ENCODE measurements around the gene MYRF.

The MYRF gene

DNA sequence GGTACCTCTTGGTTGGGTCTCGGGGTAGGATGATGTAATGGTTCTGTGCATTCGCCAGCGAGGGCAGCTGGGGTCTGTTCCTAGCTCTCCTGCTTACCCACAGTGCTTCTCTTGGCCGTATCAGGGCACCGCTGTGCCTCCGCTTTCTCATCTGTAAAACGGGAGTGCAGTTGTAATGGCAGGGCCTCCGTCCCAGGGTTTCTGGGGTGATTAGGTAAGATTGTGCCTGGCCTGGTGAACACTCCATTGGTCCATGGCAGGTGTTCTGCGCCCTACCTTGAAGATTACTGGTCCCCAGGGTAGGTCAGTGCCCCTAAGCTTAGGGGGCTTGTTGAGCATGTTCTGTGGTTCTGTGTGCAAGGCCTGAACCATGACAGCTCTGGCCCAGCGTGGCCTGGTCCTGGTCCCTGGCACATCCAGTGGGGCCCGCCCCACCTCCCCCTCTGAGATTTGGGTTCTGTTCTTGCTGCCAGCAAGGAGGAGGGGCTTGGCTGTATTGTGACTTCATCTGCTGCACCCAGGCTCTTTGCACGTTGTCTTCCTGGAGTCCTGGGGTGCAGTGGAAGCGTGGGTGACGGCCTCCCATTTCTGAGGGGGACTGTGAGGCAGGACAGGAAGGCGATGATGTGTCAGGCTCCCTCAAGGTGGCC is 4.9 kb downstream of the MYRF start:
- Mint-ChIP-seq H3K4me3 (peak overlapping the region in 1 of 2 donors; percentile 11), H3K9me3 (no peaks in the 10 kb centered on the region), H3K27ac (peak overlapping the region; percentile 17 to 21), H3K4me1 (peaks cover 42% of the 10 kb centered on the region), H3K27me3 (peaks cover 16% of the 10 kb centered on the region)
- ATAC-seq, result no peak
- no peak for DNase-seq

- Mint-ChIP-seq H3K4me1 (peaks cover 17% of the 10 kb centered on the region), H3K9me3 (no peaks in the 10 kb centered on the region), H3K27me3 (no peaks in the 10 kb centered on the region), H3K4me3 (no peak overlapping the region), H3K27ac (no peak overlapping the region)
- ATAC-seq, result no peak
- DNase-seq, result no peak
Observed at GRCh38 chr11:61760946-61761345, 8.5 kb downstream of the MYRF start.

DNA sequence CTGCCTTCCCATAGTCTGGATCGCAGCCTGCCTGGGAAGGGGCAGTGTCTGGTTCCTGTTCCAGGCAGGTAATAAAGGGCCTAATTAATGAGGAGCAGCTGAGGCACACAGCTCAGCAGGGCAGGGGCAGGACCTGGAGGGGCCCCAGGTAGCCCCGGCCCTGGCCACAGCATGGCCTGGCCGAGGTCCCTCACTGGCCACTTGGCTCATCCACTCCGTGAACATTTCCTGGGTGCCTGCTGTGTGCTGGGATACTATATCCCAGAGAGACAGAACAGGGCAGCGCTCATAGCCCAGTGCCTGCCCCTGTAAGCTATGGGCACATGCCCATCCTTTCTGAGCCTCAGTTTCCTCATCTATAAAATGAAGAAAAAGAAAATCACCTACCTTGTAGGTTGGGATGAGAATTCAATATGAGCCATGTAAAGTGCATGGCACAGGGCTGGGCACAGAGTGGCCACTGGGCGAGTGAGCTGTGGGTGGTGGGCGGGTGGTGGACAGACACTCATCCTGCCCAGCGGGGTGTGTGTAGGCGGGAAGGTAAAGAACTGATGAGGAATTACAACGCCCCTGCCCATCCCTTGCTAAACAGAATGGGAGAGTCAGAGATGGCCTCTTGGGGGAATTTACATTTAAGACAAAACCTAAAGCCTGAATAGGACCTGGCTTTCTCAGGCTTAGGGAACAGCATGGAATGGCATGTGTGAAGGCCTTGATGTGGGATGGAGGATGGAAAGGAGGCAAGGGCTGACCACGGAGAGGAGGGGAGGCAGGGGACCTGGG is 9.2 kb downstream of the MYRF start:
- no peaks in the 10 kb centered on the region for H3K9me3 Mint-ChIP-seq
- peaks cover 11% of the 10 kb centered on the region for H3K4me1 Mint-ChIP-seq
- no peak for DNase-seq
- no peak overlapping the region for H3K4me3 Mint-ChIP-seq
- no peak for ATAC-seq
- peak overlapping the region in 1 of 2 donors; percentile 40 for H3K27ac Mint-ChIP-seq
- no peaks in the 10 kb centered on the region for H3K27me3 Mint-ChIP-seq

GRCh38 chr11:61762223-61762615 is 9.8 kb downstream of the MYRF start:
- Mint-ChIP-seq H3K27ac (no peak overlapping the region), H3K27me3 (no peaks in the 10 kb centered on the region), H3K4me3 (no peak overlapping the region), H3K9me3 (no peaks in the 10 kb centered on the region), H3K4me1 (peaks cover 5% of the 10 kb centered on the region)
- ATAC-seq (no peak), DNase-seq (no peak)

GRCh38 chr11:61762798-61763197 is 10.4 kb downstream of the MYRF start:
- Mint-ChIP-seq H3K27ac (no peak overlapping the region), H3K27me3 (no peaks in the 10 kb centered on the region), H3K4me1 (no peaks in the 10 kb centered on the region), H3K4me3 (no peak overlapping the region), H3K9me3 (no peaks in the 10 kb centered on the region)
- DNase-seq (no peak), ATAC-seq (no peak)

DNA sequence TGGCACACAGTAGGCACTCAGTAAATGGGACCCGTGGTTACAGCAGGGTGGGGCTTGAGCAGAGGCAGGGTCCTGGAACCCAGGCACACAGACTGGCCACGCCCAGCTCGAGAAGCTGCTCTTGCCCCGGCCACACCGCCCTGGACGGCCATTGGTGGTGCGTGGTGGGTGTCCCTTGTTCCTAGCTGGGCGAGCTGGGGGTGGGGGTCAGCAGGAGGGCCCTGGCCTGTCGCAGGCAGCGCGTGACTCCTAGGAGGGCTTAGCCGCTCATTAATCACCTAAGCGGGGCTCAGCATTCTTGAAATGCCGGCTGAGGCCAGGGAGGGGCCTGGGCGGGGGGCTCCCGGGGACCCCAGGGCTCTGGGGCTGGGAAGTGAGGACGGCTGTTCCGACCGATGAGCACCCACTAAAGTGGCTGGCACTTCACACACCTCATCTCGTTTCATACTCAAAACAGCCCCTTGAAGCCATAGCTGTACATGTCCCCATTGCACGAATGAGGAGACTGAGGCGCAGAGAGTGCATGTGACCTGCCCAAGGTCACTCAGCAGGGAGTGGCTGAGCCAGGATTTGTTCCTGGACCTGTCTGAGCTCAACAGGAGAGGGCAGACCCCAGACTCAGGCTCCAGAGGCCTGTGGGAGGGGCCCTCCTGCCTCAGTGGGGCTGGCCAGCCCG is 11.6 kb downstream of the MYRF start:
- H3K27ac Mint-ChIP-seq, result no peak overlapping the region
- ATAC-seq (no peak), DNase-seq (no peak)
- H3K4me1 Mint-ChIP-seq, result peaks cover 9% of the 10 kb centered on the region
- no peaks in the 10 kb centered on the region for H3K9me3 Mint-ChIP-seq
- H3K27me3 Mint-ChIP-seq, result no peaks in the 10 kb centered on the region
- no peak overlapping the region for H3K4me3 Mint-ChIP-seq

DNA sequence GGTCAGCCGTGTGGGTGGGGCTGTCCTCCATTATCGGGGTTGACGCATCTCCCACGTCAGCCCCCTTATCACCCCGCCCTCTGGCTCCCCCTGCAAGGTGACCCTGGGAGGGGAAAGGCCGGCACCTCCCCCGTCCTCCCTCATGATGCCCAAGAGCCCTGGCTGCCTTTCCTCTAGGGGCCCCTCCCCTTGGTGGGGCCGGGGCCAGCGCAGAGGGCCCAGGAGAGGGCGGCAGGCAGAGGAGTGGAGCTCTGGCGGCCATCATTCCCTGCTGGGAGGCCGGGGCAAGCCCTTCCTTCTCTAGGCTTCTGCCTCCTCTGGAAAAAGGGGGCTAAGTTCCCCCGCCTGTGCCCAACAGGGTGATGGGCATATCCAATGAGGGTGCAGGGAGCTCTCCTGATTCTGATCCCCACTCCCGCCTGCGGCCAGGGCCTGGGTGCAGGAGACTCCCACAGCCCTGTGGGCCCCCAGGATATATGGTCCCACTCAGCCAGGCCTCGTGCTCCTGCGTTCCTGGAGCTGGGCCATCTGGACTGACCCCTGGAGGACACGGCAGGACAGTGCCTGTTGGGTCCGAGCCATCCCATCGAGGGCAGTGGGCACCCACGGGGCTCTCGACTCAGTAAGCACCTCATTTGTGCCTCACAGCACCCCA is 12.3 kb downstream of the MYRF start:
- H3K4me3 Mint-ChIP-seq, result no peak overlapping the region
- ATAC-seq (no peak), DNase-seq (no peak)
- peaks cover 9% of the 10 kb centered on the region for H3K4me1 Mint-ChIP-seq
- no peaks in the 10 kb centered on the region for H3K27me3 Mint-ChIP-seq
- no peak overlapping the region for H3K27ac Mint-ChIP-seq
- no peaks in the 10 kb centered on the region for H3K9me3 Mint-ChIP-seq

DNA sequence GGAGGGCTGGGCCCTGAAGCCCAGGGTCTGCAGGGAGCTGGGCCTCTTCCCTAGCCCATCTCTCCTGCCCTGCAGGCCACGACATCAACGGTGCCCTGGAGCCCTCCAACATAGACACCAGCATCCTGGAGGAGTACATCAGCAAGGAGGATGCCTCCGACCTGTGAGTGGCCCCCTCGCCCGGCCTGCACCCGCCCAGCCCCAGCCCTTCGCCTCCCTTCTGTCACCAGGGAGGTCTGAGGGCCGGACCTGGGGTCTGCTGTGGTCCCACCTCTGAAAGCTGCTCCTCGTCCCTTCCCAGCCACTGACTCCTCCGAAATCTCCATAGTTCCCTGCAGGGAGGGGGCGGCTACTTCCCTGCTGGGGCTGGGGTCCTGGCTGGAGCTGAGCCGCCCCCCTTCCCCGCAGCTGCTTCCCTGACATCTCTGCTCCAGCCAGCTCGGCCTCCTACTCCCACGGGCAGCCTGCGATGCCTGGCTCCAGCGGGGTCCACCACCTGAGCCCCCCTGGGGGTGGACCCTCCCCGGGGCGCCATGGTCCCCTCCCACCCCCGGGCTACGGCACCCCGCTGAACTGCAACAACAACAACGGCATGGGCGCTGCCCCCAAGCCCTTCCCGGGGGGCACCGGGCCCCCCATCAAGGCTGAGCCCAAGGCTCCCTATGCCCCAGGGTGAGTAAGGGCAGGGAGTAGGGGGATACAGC is 13.3 kb downstream of the MYRF start:
- Mint-ChIP-seq H3K4me1 (peaks cover 9% of the 10 kb centered on the region), H3K4me3 (no peak overlapping the region), H3K9me3 (no peaks in the 10 kb centered on the region), H3K27me3 (no peaks in the 10 kb centered on the region), H3K27ac (no peak overlapping the region)
- DNase-seq (no peak), ATAC-seq (peak; percentile 21)

- no peak for DNase-seq
- no peaks in the 10 kb centered on the region for H3K9me3 Mint-ChIP-seq
- H3K4me3 Mint-ChIP-seq, result no peak overlapping the region
- H3K27ac Mint-ChIP-seq, result no peak overlapping the region
- ATAC-seq, result no peak
- H3K4me1 Mint-ChIP-seq, result peaks cover 9% of the 10 kb centered on the region
- H3K27me3 Mint-ChIP-seq, result no peaks in the 10 kb centered on the region
Observed at GRCh38 chr11:61766353-61766841, 14.0 kb downstream of the MYRF start.

- H3K4me3 Mint-ChIP-seq, result no peak overlapping the region
Observed at GRCh38 chr11:61768376-61769076, 16.1 kb downstream of the MYRF start.

DNA sequence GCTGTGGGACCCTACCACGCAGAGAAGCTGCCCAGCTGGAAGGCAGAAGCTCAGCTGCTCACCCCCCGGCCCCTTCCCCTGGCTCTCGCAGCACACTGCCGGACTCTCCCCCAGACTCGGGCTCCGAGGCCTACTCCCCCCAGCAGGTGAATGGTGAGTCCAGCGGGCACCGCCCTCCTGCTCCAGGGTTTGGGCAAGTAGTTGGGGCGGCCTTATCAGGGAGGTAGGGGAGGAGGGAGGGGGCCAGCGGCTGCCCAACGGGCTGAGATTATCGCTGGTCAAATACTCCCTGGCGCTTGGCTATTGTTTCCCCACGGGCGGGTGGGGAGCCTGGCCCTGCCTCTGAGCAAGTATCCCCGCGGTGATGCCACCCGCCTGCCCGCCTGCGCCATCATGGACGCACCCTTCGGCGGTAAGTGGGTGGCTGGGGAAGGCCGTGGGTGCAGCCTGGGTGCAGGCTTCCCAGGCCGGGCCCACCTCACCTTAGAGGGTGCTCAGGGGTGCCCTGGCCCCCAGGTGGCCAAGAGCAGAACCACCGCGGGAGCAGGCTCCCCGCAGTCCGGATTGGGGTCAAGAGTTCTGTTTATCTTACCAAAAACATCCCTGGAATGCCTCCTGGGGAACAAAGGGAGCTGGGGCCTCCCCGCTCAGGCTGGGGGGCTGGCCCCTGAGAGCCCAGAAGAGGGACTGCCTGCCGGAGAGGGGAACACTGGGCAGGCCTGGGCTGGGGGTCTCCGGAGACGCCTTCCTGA is 16.9 kb downstream of the MYRF start:
- no peaks in the 10 kb centered on the region for H3K27me3 Mint-ChIP-seq

More at GRCh38 chr11:61768376-61769076, 16.1 kb downstream of the MYRF start:
- Mint-ChIP-seq H3K4me1 (peaks cover 9% of the 10 kb centered on the region), H3K9me3 (no peaks in the 10 kb centered on the region), H3K27me3 (no peaks in the 10 kb centered on the region), H3K27ac (peak overlapping the region in 1 of 2 donors; percentile 27)
- DNase-seq (no peak), ATAC-seq (no peak)

GRCh38 chr11:61769946-61770683 is 17.7 kb downstream of the MYRF start:
- Mint-ChIP-seq H3K4me1 (peaks cover 9% of the 10 kb centered on the region), H3K27me3 (no peaks in the 10 kb centered on the region), H3K9me3 (no peaks in the 10 kb centered on the region), H3K27ac (no peak overlapping the region), H3K4me3 (no peak overlapping the region)
- ATAC-seq (peak; percentile 8), DNase-seq (no peak)

More for the DNA sequence above, 16.9 kb downstream of the MYRF start:
- Mint-ChIP-seq H3K4me3 (no peak overlapping the region), H3K27ac (no peak overlapping the region), H3K4me1 (peaks cover 9% of the 10 kb centered on the region), H3K9me3 (no peaks in the 10 kb centered on the region)
- ATAC-seq (no peak), DNase-seq (no peak)

GRCh38 chr11:61771195-61771894 is 18.9 kb downstream of the MYRF start:
- Mint-ChIP-seq H3K27ac (peak overlapping the region in 1 of 2 donors; percentile 74), H3K4me1 (peaks cover 11% of the 10 kb centered on the region), H3K27me3 (peaks cover 1% of the 10 kb centered on the region), H3K4me3 (no peak overlapping the region), H3K9me3 (no peaks in the 10 kb centered on the region)
- no peak for DNase-seq
- no peak for ATAC-seq
